Stimulated activated naive CD4-positive, alpha-beta T cell (primary cell): ENCODE results near the gene NCOA5.

ENCODE experiments used
- DNase-seq, 6 experiments: peaks; one replicate each; lab custom pipeline; 2025; lab: John Stamatoyannopoulos, UW

NCOA5 gene

DNA sequence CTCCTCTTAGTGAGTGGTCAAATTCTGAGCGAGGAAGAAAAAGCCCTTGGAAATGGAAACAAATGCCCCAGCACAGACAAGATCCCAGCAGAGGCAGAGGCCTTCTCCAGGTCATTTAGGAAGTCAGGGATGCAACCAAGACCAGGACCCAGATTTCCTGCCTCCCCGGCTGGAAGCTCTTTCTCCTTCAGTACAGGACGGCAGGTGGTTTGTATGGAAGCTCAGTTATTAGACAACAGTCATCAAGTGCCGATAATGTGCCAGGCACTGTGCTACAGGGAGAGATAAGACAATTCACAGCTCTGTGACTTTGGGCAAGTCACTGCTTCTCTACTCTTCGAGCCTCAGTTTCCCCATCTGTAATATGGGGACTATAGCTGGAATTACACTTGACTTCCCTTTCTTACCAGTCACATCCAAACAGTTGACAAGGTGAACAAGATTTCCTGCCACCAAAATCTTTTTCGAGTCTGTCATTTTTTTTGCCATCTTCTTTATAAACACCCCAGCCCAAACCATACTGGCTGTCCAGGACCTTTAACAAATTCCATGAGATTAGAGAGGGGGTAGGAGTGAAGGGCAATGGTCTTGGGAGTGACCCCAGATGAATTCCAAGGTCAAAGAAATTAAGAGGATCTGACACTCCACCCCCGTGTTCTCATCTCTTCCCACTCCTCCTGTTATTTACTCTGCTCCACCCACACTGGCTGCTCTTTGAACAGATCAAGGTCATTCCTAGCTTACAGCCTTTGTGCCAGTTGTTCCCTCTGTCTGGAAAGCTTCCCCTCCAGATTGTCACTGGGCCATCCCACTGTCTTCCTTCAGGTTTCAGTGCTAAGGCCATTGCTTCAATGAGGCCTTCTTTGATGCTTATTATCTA lies 75.0 kb downstream of the NCOA5 start:
- no peak for DNase-seq

- peak; percentile 31 to 73 (median 55) for DNase-seq
These were observed 75.8 kb downstream of the NCOA5 start for GRCh38 chr20:46013829-46014516.

DNA sequence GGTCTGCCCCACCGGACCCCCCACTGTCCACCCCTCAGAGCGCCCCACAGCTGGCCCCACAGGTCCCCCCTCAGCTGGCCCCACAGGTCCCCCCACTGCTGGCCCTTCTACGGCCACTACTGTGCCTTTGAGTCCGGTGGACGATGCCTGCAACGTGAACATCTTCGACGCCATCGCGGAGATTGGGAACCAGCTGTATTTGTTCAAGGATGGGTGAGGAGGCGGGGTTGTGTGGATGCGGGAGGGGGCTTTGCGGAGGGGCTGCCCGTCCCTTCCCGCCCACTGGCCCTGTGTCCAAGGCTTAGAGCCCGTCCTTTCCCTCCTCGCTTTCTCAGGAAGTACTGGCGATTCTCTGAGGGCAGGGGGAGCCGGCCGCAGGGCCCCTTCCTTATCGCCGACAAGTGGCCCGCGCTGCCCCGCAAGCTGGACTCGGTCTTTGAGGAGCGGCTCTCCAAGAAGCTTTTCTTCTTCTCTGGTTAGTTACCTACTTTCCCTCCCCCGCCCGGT lies 76.4 kb downstream of the NCOA5 start:
- DNase-seq: no peak

- no peak for DNase-seq
These were observed 76.8 kb downstream of the NCOA5 start for GRCh38 chr20:46012921-46013320.

DNA sequence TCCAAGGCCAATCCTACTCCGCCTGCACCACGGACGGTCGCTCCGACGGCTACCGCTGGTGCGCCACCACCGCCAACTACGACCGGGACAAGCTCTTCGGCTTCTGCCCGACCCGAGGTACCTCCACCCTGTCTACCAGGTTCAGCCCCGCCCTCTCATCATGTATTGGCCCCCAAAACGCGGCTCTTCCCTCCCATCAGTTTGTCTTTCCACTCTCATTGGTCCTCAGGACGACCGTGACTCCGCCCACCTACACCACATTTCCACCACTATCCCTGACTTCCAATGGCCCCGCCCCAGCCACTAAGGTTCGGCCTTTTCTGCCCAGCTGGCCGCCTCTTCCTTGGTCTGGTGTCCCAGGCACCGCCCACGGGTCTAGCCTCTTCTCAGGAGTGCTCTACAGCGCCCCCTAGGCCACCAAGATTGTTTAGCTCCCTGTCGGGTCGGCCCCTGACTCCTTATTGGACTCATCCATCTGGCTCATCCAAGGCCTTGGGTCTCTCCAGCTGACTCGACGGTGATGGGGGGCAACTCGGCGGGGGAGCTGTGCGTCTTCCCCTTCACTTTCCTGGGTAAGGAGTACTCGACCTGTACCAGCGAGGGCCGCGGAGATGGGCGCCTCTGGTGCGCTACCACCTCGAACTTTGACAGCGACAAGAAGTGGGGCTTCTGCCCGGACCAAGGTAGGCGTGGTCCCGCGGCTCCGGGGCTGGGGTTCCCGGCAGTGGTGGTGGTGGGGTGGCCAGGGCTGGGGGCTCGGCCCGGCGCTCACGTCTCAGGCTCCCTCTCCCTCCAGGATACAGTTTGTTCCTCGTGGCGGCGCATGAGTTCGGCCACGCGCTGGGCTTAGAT lies 77.9 kb downstream of the NCOA5 start:
- no peak for DNase-seq
